A549 (cell line): ENCODE measurements around the gene SRPK1. TPM values are rescaled to one million over a fixed set of nuclear protein-coding genes. Genes with fewer than 3 reads are reported as not detected.

Experiments
- ATAC-seq, 2 experiments: fragments of 200-7000 bp in 1 of 2; fragments of >200 bp in 1 of 2; cut with Nextera tagmentation in 1 of 2; cut with Tn5 transposase in 1 of 2; 3 replicates each; pipeline versions ENCODE4 v1.8.0 to v1.9.1; 2018 to 2020; ENCODE audit warnings: mild to moderate bottlenecking in 1 of 2, moderate library complexity in 1 of 2
- CTCF ChIA-PET: fragments of 300-600 bp; sonication (Branson Sonifier 250); formaldehyde crosslinking; extraction: SDS; loops from one replicate; lab custom pipeline; 2021; ENCODE audit warnings: antibody characterized with exemption, inconsistent platforms; lab: Yijun Ruan, JAX
- POLR2A ChIA-PET: fragments of 350-600 bp; formaldehyde crosslinking; extraction: SDS; loops from one replicate; lab custom pipeline; 2021; ENCODE audit warnings: antibody characterized with exemption, inconsistent platforms; lab: Yijun Ruan, JAX
- DNase-seq, 2 experiments: peaks; one replicate each; pipeline versions ENCODE4 v3.0.0 to v3.0.0-alpha.2; 2011 to 2016; ENCODE audit warnings: low read depth in 1 of 2, low spot score in 1 of 2
- FAIRE-seq: peaks from 2 replicates; lab custom pipeline; 2011; peaks lifted over from hg19 to GRCh38; lab: Jason Lieb, UNC
- H3K27ac ChIP-seq, 2 experiments: fragments of >200 bp; sonication (Bioruptor Twin); formaldehyde crosslinking; 3 replicates each; pipeline ENCODE4 v1.5.1; 2016 to 2017
- H3K4me1 ChIP-seq: fragments of >200 bp; sonication (Bioruptor Twin); formaldehyde crosslinking; 3 replicates; pipeline ENCODE4 v1.6.1; 2016
- H3K4me2 ChIP-seq: fragments of >200 bp; sonication (Bioruptor Twin); formaldehyde crosslinking; 3 replicates; pipeline ENCODE4 v1.6.1; 2016
- H3K4me3 ChIP-seq: fragments of >200 bp; sonication (Bioruptor Twin); formaldehyde crosslinking; 3 replicates; pipeline ENCODE4 v1.5.1; 2016
- H3K9me3 ChIP-seq: fragments of >200 bp; sonication (Bioruptor Twin); formaldehyde crosslinking; 3 replicates; pipeline ENCODE4 v1.6.1; 2016
- EHMT2 ChIP-seq: fragments of 200-600 bp; sonication (generic); IDR thresholded peaks from 2 replicates; pipeline ENCODE4 v1.6.1; 2016; ENCODE audit warnings: antibody characterized with exemption, low read depth, mild to moderate bottlenecking, moderate library complexity
- ESRRA ChIP-seq: fragments of 150-350 bp; IDR thresholded peaks from 2 replicates; pipeline ENCODE4 v1.6.1; 2014; ENCODE audit warnings: mild to moderate bottlenecking, low read length, borderline replicate concordance
- HOXA7 ChIP-seq: fragments of 250-450 bp; sonication (Bioruptor Pico); IDR thresholded peaks from 2 replicates; pipeline ENCODE4 v1.5.0; 2020; ENCODE audit warnings: mild to moderate bottlenecking, moderate library complexity
- HOXB5 ChIP-seq: fragments of 250-450 bp; sonication (Bioruptor Pico); IDR thresholded peaks from 2 replicates; pipeline ENCODE4 v1.5.0; 2020; ENCODE audit warnings: mild to moderate bottlenecking, moderate library complexity
- JUNB ChIP-seq: fragments of >200 bp; sonication (Bioruptor Twin); formaldehyde crosslinking; IDR thresholded peaks from 2 replicates; pipeline ENCODE4 v1.6.1; 2016
- KDM5A ChIP-seq: fragments of 200-600 bp; sonication (generic); IDR thresholded peaks from 2 replicates; pipeline ENCODE4 v1.6.1; 2016; ENCODE audit warnings: antibody characterized with exemption, mild to moderate bottlenecking
- MAFK ChIP-seq: fragments of 450-650 bp; IDR thresholded peaks from 2 replicates; pipeline ENCODE4 v1.6.1; 2014; ENCODE audit not compliant: partially characterized antibody
- NPAS2 ChIP-seq: fragments of 250-450 bp; sonication (Bioruptor Pico); IDR thresholded peaks from 2 replicates; pipeline ENCODE4 v1.8.0; 2022; ENCODE audit warnings: mild to moderate bottlenecking, moderate library complexity, borderline replicate concordance
- POLR2AphosphoS2 ChIP-seq: conservative IDR thresholded peaks from 2 replicates; pipeline ENCODE4 v1.6.1; 2012; ENCODE audit warnings: low read length, improper control_type of control experiment, inconsistent platforms
- RAD21 ChIP-seq, 2 experiments: fragments of >200 bp in 1 of 2; sonication (Bioruptor Twin) in 1 of 2; formaldehyde crosslinking in 1 of 2; IDR thresholded peaks in 1 of 2; conservative IDR thresholded peaks in 1 of 2; 2 replicates in 1 of 2; 3 replicates in 1 of 2; pipeline ENCODE4 v1.6.1; 2012 to 2018; ENCODE audit warnings: inconsistent platforms in 1 of 2
- RARB ChIP-seq: fragments of 250-450 bp; sonication (Bioruptor Pico); IDR thresholded peaks from 2 replicates; pipeline ENCODE4 v1.8.0; 2021; ENCODE audit warnings: mild to moderate bottlenecking, moderate library complexity
- RCOR1 ChIP-seq: fragments of 150-350 bp; IDR thresholded peaks from 2 replicates; pipeline ENCODE4 v1.6.1; 2014; ENCODE audit warnings: antibody characterized with exemption, low read length, low read depth
- SMC3 ChIP-seq: fragments of >200 bp; sonication (Bioruptor Twin); formaldehyde crosslinking; IDR thresholded peaks from 3 replicates; pipeline ENCODE4 v1.6.1; 2018; ENCODE audit warnings: inconsistent platforms
- TFCP2L1 ChIP-seq: fragments of 250-450 bp; sonication (Bioruptor Pico); IDR thresholded peaks from 2 replicates; pipeline ENCODE4 v1.5.0; 2021; ENCODE audit warnings: mild to moderate bottlenecking
- TP53 ChIP-seq: fragments of 250-450 bp; sonication (Bioruptor Pico); IDR thresholded peaks from 2 replicates; pipeline ENCODE4 v1.5.0; 2021; ENCODE audit warnings: mild to moderate bottlenecking, moderate library complexity
- WGBS: methylation state at CpG from one replicate; pipeline ENCODE4 v1.1.6; 2017; ENCODE audit errors: missing lambda C conversion rate; 5-methylcytosine and 5-hydroxymethylcytosine counted together
- polyA plus RNA-seq, 4 experiments: library from polyadenylated mRNA; depleted of rRNA in 3 of 4; stranded (reverse); fragments of >200 nt; fragmentation: RNase III in 1 of 4; extraction: RNeasy Plus Mini Kit Qiagen cat#74134 plus additional on column Dnase treatment in 1 of 4; gene quantifications; 2 replicates in 3 of 4; 3 replicates in 1 of 4; pipeline ENCODE4 v1.2.3, GENCODE V29; 2011 to 2017
- TF ChIP-seq, protein P1 (sequence below): IDR thresholded peaks from 2 replicates; pipeline ENCODE4 v1.6.1; 2012; ENCODE audit warnings: low read depth, borderline replicate concordance
- TF ChIP-seq, protein P2 (sequence below): fragments of 200-600 bp; sonication (generic); IDR thresholded peaks from 2 replicates; pipeline ENCODE4 v1.6.1; 2016; ENCODE audit warnings: antibody characterized with exemption, mild to moderate bottlenecking, moderate library complexity
- TF ChIP-seq, protein P3 (sequence below): fragments of 450-650 bp; IDR thresholded peaks from 2 replicates; pipeline ENCODE4 v1.6.1; 2014; ENCODE audit warnings: antibody characterized with exemption

Gene SRPK1
- polyA plus RNA-seq, 2 of the 4 experiments (the other 2 are of a cell fraction) = 46.9 to 65.9 TPM

- FAIRE-seq = no peak
- DNase-seq = no peak
- POLR2A ChIA-PET = no interaction called here
- Histone ChIP-seq H3K4me2 (no peak overlapping the region), H3K9me3 (peaks cover 2% of the 10 kb centered on the region; the same call in 1 of the 3 replicates), H3K4me1 (no peaks in the 10 kb centered on the region), H3K4me3 (no peak overlapping the region), H3K27ac (no peak overlapping the region)
- TF ChIP-seq TP53 (CRISPR knock-in tag) (no peak), RAD21 (conservative IDR thresholded peaks at IDR 0.05 in 1 of 2, IDR thresholded peaks at IDR 0.05 in 1 of 2) (no peak), RARB (CRISPR knock-in tag) (no peak), EHMT2 (no peak), SMC3 (no peak), TFCP2L1 (no peak), KDM5A (no peak)
- TF ChIP-seq, protein P1, sequence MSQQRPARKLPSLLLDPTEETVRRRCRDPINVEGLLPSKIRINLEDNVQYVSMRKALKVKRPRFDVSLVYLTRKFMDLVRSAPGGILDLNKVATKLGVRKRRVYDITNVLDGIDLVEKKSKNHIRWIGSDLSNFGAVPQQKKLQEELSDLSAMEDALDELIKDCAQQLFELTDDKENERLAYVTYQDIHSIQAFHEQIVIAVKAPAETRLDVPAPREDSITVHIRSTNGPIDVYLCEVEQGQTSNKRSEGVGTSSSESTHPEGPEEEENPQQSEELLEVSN = no peak
- WGBS = 91% methylated on average over 2 of the region's 2 CpGs
- CTCF ChIA-PET = no interaction called here
- no peak for ATAC-seq
Observed at GRCh38 chr6:35876902-35877301, 44.0 kb downstream of the SRPK1 start.

DNA sequence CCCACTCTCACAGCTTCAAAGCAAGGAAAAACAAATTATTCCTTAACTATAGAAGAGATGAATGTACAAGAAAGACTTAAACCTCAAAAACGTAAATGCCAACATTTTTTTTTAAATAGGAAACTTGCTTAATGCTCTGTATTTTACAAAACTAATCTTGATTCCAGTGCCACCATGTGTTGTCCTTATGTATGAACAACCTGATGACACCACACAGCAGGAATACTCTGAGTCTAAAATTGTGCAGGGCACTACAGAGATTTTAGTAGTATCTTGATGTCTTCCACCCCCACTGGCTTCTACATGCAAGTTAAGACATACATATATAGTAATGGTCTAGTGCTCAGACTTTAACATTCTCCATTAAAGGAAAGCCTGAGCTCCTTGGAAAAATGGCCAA, 46.2 kb downstream of the SRPK1 start:
- ChIA-PET CTCF (interaction anchor here (0.6 kb wide), 1 partner anchor 1852 kb away, joined by 3 read pairs; no protein-coding TSS in a partner anchor), POLR2A (no interaction called here)
- Histone ChIP-seq H3K4me1 (no peaks in the 10 kb centered on the region), H3K9me3 (no peaks in the 10 kb centered on the region), H3K27ac (no peak overlapping the region), H3K4me3 (no peak overlapping the region), H3K4me2 (no peak overlapping the region)
- no peak for TF ChIP-seq KDM5A
- no peak for TF ChIP-seq JUNB
- TF ChIP-seq, protein P2, sequence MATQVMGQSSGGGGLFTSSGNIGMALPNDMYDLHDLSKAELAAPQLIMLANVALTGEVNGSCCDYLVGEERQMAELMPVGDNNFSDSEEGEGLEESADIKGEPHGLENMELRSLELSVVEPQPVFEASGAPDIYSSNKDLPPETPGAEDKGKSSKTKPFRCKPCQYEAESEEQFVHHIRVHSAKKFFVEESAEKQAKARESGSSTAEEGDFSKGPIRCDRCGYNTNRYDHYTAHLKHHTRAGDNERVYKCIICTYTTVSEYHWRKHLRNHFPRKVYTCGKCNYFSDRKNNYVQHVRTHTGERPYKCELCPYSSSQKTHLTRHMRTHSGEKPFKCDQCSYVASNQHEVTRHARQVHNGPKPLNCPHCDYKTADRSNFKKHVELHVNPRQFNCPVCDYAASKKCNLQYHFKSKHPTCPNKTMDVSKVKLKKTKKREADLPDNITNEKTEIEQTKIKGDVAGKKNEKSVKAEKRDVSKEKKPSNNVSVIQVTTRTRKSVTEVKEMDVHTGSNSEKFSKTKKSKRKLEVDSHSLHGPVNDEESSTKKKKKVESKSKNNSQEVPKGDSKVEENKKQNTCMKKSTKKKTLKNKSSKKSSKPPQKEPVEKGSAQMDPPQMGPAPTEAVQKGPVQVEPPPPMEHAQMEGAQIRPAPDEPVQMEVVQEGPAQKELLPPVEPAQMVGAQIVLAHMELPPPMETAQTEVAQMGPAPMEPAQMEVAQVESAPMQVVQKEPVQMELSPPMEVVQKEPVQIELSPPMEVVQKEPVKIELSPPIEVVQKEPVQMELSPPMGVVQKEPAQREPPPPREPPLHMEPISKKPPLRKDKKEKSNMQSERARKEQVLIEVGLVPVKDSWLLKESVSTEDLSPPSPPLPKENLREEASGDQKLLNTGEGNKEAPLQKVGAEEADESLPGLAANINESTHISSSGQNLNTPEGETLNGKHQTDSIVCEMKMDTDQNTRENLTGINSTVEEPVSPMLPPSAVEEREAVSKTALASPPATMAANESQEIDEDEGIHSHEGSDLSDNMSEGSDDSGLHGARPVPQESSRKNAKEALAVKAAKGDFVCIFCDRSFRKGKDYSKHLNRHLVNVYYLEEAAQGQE = no peak
- no peak for TF ChIP-seq POLR2AphosphoS2
- no peak for TF ChIP-seq NPAS2 (CRISPR knock-in tag)
- no peak for TF ChIP-seq HOXB5
- TF ChIP-seq, protein P3, sequence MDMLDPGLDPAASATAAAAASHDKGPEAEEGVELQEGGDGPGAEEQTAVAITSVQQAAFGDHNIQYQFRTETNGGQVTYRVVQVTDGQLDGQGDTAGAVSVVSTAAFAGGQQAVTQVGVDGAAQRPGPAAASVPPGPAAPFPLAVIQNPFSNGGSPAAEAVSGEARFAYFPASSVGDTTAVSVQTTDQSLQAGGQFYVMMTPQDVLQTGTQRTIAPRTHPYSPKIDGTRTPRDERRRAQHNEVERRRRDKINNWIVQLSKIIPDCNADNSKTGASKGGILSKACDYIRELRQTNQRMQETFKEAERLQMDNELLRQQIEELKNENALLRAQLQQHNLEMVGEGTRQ = no peak
- TF ChIP-seq MAFK = no peak
- no peak for TF ChIP-seq ESRRA
- TF ChIP-seq RCOR1 = no peak
- no peak for ATAC-seq
- DNase-seq = no peak
- FAIRE-seq = no peak
- WGBS = 86% methylated on average over 1 of the region's 1 CpG

DNA sequence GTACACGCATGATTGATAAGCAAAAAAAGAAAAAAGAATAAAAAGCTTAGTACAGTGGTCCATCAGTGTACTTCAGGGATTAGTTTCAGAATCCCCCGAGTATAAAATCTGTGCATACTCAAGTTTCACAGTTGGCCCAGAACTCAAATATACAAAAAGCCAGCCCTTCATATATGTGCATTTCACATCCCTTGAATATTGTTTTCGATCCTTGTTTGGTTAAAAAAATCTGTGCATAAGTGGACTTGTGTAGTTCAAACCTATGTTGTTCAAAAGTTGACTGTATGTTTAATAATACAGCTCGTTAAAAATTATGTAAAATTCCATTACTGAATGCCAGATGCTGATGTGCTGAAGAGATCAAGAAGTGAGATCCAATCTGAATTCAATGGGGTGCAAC, 61.5 kb downstream of the SRPK1 start:
- DNase-seq (no peak), FAIRE-seq (no peak), ATAC-seq (no peak)
- no peaks in the 10 kb centered on the region for H3K9me3 ChIP-seq
- TF ChIP-seq JUNB (no peak), HOXA7 (CRISPR knock-in tag) (no peak)
- TF ChIP-seq, protein P3 = no peak
- POLR2A ChIA-PET = no interaction called here
- no peak overlapping the region for H3K4me2 ChIP-seq
- no peaks in the 10 kb centered on the region for H3K4me1 ChIP-seq
- CTCF ChIA-PET = interaction anchor here (0.6 kb wide), 1 partner anchor 268 kb away, joined by 3 read pairs; no protein-coding TSS in a partner anchor
- H3K27ac ChIP-seq = no peak overlapping the region
- 77% methylated on average over 4 of the region's 4 CpGs for WGBS
- no peak overlapping the region for H3K4me3 ChIP-seq
